GM18505 (cell line): ENCODE measurements around the gene CHST12.
A peak's percentile ranks its signal among the peaks of the same experiment; 100 is the strongest.
"Not testable (repeated sequence)": the region's sequence is repeated elsewhere in the genome, so short reads cannot be mapped to it uniquely, and the experiment has no call there.

Source experiments
- ATAC-seq: cut with Tn5 transposase; IDR thresholded peaks from one replicate; pipeline ENCODE4 v1.9.1; 2021; ENCODE audit not compliant: unreplicated experiment
- POLR2A ChIP-seq: IDR thresholded peaks from 4 replicates; pipeline ENCODE4 v1.6.1; 2011; ENCODE audit warnings: borderline replicate concordance; ENCODE audit not compliant: insufficient read depth, insufficient read length; ENCODE audit errors: extremely low read depth

CHST12 gene

DNA sequence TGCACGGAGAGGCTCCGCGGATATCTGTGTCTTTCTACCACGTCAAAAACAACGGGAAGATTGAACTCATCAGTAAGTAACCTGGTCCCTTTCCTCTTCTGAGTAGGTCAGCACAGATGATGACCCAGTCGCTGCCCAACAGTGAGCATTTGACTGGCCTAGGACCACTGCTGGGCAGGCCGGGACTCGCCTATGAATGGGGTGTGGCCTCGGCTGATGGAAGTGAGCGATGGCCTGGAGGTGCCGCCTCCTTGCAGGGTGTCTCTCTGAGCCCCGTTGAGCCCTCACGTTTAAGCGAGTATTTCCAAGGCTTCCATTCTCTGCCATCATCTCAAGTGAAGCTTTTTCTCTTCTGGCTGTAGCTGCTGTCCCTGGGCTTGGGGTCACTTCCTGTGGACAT lies 30.7 kb upstream of the CHST12 start:
- TF ChIP-seq POLR2A = no peak
- ATAC-seq = no peak

DNA sequence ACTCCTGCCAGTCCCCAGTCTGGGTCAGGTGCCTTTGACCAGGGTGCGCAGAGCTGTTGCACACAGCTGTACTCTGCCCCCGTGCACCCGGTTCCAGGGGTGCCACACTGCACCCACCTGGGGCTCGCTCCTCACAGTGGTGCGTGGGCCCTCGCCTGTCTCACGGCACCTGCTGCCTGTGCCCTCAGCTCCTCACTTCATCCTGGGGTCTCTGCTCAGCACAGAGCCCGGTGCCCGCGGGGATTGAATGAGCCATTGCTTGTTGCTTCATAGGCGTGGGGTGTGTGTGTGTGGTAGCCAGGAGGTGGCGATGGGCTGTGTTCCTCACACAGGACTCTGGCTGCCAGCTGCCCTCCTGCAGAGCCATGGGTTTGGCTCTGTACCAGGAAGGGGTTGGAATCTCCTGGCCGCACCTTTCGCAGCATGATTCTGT lies 30.3 kb upstream of the CHST12 start:
- no peak for TF ChIP-seq POLR2A
- no peak for ATAC-seq

DNA sequence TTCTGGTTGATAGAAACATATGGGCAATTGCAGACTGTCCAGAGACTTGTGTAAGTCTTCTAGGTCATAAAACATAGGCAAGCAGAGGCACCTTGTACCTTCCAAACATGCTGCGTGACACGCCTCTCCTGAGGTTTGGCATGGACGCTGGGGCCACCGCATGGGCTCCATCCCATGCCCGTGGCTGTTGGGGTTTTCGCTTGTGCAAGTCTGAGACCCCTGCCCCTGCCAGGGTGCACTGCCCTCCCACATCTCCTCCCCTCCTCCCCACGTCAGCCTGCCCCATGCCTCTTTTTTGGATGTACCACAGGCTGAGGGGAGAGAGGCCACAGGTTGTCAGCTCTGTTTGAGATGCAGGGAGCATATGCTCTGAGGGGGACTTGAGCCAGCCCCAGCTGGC lies 29.8 kb upstream of the CHST12 start:
- ATAC-seq = no peak
- TF ChIP-seq POLR2A = no peak

DNA sequence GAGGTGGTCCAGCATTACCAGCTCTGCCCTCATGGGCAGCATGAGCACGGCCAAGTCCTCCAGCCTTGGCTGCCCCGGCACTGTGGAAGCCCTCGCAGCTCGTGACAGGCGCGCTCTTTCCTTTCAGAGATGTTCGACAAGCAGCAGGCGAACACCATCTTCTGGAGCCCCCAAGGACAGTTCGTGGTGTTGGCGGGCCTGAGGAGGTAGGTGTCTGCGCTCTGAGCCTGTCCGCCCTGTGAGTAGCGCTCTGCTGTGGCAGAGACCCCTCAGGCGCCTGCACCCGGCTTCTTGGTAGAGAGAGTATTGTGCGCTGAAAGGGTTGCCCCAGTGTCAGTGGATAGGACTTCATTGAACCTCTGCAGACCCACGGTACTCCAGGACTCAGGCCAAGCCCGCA lies 29.0 kb upstream of the CHST12 start:
- no peak for ATAC-seq
- no peak for TF ChIP-seq POLR2A

DNA sequence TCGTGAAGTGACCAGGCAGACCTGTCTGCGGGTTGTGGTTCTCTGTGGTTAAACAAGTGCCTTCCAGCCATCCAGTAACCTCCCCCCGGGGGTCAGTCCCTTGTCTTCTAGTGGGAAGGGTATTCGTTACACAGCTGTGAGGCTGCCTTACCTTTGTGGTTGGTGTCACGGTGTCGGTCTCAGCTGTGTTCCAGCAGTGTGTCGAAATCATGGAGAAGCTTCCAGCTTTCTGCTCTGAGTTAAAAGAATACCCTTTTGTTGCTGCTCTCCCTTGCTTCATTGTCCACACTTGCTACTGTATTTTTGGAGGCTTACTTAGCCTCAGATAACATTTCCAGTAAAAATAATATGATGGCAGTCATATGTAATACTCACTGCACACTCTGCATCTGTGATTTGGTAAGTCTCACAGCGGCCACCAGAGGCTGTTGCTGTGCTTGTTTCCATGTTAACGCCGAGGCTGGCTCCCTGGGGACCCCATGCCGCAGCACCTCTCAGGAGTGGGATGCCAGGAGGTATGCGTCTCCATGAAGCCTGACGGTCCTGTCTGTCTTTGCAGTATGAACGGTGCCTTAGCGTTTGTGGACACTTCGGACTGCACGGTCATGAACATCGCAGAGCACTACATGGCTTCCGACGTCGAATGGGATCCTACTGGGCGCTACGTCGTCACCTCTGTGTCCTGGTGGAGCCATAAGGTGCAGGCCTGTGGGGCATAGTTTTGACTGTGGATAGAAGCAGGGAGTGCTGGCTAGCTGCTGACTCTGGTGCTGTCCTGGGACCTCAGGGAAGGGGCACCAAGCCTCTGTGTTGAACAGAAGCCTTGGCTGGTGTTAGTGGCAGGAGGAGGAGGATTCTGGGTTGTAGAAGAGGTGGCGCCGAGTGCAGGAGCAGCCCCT lies 28.3 kb upstream of the CHST12 start:
- no peak for ATAC-seq
- no peak for TF ChIP-seq POLR2A

DNA sequence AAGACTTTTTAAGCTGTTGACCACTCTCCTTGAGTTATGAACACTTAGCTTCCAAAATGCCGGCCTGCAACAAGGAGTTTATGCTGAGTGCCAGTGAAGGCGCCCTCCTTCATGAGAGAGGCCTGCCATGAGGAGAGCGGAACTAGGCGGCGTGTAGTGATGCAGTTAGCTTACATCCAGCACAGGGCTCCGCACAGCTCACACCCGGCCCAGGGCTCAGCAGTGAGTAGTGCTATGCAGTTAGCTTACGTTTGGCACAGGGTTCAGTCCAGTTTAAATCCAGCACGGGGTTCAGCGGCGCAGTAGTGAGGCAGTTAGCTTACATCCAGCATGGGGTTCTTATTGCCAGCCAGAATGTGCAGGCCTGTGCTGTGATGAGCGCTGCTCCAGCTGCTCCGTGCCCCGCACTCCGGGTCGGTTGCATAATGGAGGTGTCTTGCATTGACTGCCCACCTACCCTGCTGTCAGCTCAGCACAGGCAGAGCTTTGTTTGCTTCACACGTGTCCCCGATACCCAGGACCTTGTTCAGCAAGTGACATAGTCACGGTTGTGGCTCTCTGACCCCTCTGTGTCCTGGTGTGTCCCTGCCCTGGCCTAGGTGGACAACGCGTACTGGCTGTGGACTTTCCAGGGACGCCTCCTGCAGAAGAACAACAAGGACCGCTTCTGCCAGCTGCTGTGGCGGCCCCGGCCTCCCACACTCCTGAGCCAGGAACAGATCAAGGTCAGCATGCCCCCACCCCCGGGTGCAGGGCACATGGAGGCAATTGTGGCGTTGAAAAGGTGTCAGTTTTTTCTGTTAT lies 26.9 kb upstream of the CHST12 start:
- ATAC-seq = no peak
- TF ChIP-seq POLR2A = no peak

DNA sequence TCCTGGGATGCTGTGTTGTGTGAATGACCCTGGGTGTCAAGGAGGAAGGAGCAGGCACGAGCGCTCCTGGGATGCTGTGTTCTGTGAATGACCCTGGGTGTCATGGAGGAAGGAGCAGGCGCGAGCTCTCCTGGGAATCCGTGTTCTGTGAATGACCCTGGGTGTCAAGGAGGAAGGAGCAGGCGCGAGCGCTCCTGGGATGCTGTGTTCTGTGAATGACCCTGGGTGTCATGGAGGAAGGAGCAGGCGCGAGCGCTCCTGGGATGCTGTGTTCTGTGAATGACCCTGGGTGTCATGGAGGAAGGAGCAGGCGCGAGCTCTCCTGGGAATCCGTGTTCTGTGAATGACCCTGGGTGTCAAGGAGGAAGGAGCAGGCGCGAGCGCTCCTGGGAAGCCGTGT lies 25.9 kb upstream of the CHST12 start:
- not testable (repeated sequence) for ATAC-seq

DNA sequence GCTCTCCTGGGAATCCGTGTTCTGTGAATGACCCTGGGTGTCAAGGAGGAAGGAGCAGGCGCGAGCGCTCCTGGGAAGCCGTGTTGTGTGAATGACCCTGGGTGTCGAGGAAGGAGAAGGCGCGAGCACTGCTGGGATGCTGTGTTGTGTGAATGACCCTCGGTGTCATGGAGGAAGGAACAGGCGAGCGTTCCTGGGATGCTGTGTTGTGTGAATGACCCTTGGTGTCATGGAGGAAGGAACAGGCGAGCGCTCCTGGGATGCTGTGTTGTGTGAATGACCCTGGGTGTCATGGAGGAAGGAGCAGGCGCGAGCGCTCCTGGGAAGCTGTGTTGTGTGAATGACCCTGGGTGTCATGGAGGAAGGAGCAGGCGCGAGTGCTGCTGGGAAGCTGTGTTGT lies 25.3 kb upstream of the CHST12 start:
- ATAC-seq = not testable (repeated sequence)

DNA sequence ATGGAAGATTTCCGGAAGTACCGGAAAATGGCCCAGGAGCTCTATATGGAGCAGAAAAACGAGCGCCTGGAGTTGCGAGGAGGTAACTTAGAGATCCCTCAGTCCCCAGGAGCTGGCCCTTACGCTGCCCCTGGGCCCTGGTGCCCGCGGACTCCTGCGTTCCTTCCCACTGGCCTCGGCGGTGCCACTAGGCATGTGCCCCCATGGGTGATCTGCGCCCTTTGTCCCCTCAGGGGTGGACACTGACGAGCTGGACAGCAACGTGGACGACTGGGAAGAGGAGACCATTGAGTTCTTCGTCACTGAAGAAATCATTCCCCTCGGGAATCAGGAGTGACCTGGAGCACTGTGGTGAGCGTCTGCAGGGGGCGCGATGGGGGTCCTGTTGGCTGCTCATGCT lies 24.2 kb upstream of the CHST12 start:
- no peak for TF ChIP-seq POLR2A
- no peak for ATAC-seq

DNA sequence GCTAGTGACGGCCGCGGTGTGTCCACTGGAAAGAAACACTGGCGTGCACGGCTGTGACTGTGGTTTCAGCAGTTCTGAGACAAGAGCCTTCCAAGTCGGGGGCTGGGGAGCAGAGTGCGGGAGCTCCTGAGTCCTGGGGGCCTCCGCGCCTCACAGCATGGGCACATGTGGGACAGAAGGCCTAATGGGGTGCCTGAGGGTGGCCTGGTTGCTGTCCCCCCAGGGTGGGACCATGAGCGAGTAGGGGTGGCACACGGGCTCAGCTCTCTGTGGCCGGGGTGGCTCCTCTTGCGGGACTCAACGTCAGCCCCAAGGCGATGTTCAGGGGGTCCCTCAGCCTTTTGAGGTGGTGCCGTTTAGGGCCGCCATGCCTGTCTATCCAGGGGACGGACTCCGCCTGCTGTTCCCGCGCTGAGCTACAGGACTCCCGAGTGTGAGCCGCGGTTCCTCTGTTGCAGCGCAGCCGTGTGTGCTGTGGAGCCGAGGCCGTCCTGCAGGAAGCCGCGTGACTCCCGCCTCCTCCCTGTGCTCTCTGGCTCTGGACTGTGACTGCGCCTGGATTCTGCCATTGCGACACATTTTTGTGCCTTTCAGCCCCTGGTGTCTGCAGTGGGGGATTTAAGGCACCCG lies 23.5 kb upstream of the CHST12 start:
- TF ChIP-seq POLR2A = no peak
- no peak for ATAC-seq

DNA sequence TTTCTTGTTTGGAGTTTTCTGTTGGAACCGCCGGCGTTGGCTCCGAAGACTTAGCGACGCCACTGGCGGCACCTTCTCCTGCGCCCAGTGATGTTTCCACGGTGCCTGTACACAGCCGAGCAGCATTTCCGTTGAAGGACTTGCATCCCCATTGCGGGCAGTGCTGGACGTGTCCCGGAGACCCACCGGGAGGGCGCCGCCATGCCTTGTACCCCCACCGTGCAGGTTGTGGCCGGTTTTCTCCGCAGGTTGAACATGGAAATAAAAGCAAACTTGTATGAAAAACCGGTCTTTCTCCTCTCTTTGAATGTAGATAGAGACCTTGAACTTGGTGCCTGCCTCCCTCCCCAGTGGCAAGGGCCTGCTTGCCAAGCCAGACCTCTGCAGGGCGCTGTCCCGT lies 22.9 kb upstream of the CHST12 start:
- ATAC-seq = no peak
- TF ChIP-seq POLR2A = no peak

DNA sequence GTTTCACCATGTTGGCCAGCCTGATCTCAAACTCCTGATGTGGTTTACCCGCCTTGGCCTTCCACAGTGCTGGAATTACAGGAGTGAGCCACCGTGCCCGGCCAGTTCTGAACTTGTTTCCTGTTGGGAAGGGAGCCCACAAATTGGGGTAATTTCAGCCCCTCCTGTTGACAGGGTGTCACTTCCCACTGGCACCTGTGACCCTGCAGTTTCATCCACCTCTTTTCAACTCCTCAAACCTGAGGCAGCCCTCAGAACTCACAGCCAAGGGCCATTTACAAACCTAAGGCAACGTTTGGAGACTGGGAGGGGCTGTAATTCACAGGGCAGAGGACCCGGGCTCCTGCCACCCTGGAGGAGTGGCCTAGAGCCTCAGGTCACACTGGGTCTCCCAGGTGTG lies 22.2 kb upstream of the CHST12 start:
- no peak for TF ChIP-seq POLR2A
- ATAC-seq = no peak

DNA sequence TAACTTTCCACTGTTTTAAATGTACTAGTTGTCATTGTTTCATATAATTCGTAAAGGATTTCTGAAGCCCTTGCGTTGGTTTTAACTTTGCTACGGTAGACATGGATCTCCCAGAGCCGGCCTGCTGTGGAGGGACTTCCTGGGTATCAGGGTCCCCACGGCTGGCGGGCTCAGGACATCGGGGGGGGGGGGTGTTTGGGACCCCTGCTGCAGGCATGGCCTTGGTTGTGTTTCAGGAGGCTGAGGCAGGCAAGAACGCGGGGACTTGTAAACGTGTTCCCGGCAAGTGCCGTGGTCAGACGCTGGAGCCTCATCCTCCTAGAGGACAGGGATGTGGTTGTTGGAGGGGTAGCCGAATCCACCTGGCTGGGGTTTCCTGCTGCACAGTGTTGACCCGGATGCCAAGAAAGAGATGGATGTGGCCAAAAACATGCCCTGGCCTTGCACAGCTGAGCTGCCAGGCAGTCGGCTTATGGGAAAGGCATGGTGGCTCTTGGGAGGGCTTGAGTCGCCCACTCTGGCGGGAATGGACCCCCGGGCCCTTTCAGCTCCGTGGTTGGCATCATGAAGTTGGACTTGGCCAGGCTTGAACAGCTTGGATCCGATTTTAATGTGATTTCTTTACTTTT lies 21.4 kb upstream of the CHST12 start:
- no peak for ATAC-seq
- TF ChIP-seq POLR2A = peak; percentile 22
